GM12878 (cell line): ENCODE data around the gene CAMKK1. TPM values are rescaled to one million over a fixed set of nuclear protein-coding genes. Genes with fewer than 3 reads are reported as not detected.

Experiments
- ATAC-seq: fragments of 200-7000 bp; cut with Tn5 transposase; 3 replicates; pipeline ENCODE4 v1.9.1; 2020; ENCODE audit warnings: mild to moderate bottlenecking, moderate library complexity
- BruUV-seq: library from RNA; stranded (reverse); fragments of 400-500 nt; replicated peaks from 2 replicates; lab custom pipeline; 2021; lab: Mats Ljungman, UMichigan
- CTCF ChIA-PET: fragments of 300-600 bp; sonication (Branson Sonifier 250); formaldehyde crosslinking; extraction: SDS; loops from one replicate; lab custom pipeline; 2021; ENCODE audit warnings: inconsistent platforms; lab: Yijun Ruan, JAX
- POLR2A ChIA-PET: fragments of 350-600 bp; formaldehyde crosslinking; extraction: SDS; loops from one replicate; lab custom pipeline; 2021; ENCODE audit warnings: inconsistent platforms; lab: Charles Lee
- RAD21 ChIA-PET: fragments of 300-600 bp; sonication (Branson Sonifier 250); formaldehyde crosslinking; loops from one replicate; lab custom pipeline; 2023; ENCODE audit warnings: antibody characterized with exemption; ENCODE audit not compliant: unreplicated experiment; lab: Charles Lee
- SMC1A ChIA-PET: fragments of 300-600 bp; sonication (Branson Sonifier 250); formaldehyde crosslinking; loops from one replicate; lab custom pipeline; 2023; ENCODE audit not compliant: unreplicated experiment, uncharacterized antibody; lab: Charles Lee
- DNase-seq: peaks from one replicate; pipeline ENCODE4 v3.0.0-alpha.2; 2011; ENCODE audit warnings: low read depth, low spot score
- FAIRE-seq: peaks from 3 replicates; lab custom pipeline; 2011; peaks lifted over from hg19 to GRCh38; lab: Jason Lieb, UNC
- H2AFZ ChIP-seq: 2 replicates; pipeline ENCODE4 v1.6.0; 2011; ENCODE audit warnings: low read depth, low read length, control low read depth; ENCODE audit not compliant: control insufficient read depth
- H3K27ac ChIP-seq: 2 replicates; pipeline ENCODE4 v1.5.1; 2011; ENCODE audit warnings: control low read depth; ENCODE audit not compliant: control insufficient read depth, insufficient read depth
- H3K27me3 ChIP-seq, 2 experiments: replicated peaks in 1 of 2; 2 replicates each; pipeline versions ENCODE4 v1.6.0 to v1.6.1; 2011; ENCODE audit warnings: low read length in 1 of 2; ENCODE audit not compliant: control insufficient read depth in 2 of 2, insufficient read depth in 2 of 2
- H3K36me3 ChIP-seq, 2 experiments: 2 replicates each; pipeline ENCODE4 v1.5.1; 2011; ENCODE audit warnings: low read length in 1 of 2; ENCODE audit not compliant: control insufficient read depth in 2 of 2, insufficient read depth in 2 of 2
- H3K4me1 ChIP-seq: 2 replicates; pipeline ENCODE4 v1.6.1; 2011; ENCODE audit warnings: mild to moderate bottlenecking, low read length, moderate library complexity, mixed read lengths; ENCODE audit not compliant: control insufficient read depth, insufficient read depth
- H3K4me2 ChIP-seq: 2 replicates; pipeline ENCODE4 v1.6.0; 2011; ENCODE audit warnings: control low read depth; ENCODE audit not compliant: control insufficient read depth, insufficient read depth
- H3K4me3 ChIP-seq: fragments of 200-600 bp; sonication (generic); 2 replicates; pipeline ENCODE4 v1.5.1; 2016
- H3K79me2 ChIP-seq: 2 replicates; pipeline ENCODE4 v1.6.0; 2011; ENCODE audit warnings: low read length; ENCODE audit not compliant: control insufficient read depth, insufficient read depth
- H3K9ac ChIP-seq: 2 replicates; pipeline ENCODE4 v1.8.0; 2011; ENCODE audit warnings: low read length, control low read depth, mixed read lengths; ENCODE audit not compliant: control insufficient read depth, insufficient read depth
- H3K9me3 ChIP-seq: replicated peaks from 3 replicates; pipeline ENCODE4 v1.5.1; 2011; ENCODE audit warnings: mild to moderate bottlenecking, low read length; ENCODE audit not compliant: control insufficient read depth, insufficient read depth
- H4K20me1 ChIP-seq: 2 replicates; pipeline ENCODE4 v1.6.0; 2011; ENCODE audit not compliant: control insufficient read depth, insufficient read depth
- CHD2 ChIP-seq: IDR thresholded peaks from 2 replicates; pipeline ENCODE4 v1.6.1; 2011; ENCODE audit warnings: low read depth, low read length, improper control_type of control experiment, borderline replicate concordance
- CHD4 ChIP-seq: fragments of 200-600 bp; sonication (generic); IDR thresholded peaks from 2 replicates; pipeline ENCODE4 v1.6.1; 2016; ENCODE audit warnings: mild to moderate bottlenecking
- DPF2 ChIP-seq: fragments of 450-650 bp; IDR thresholded peaks from 2 replicates; pipeline ENCODE4 v1.6.1; 2017; ENCODE audit warnings: mild to moderate bottlenecking
- EED ChIP-seq: sonication (generic); IDR thresholded peaks from 2 replicates; pipeline ENCODE4 v1.6.1; 2016; ENCODE audit warnings: antibody characterized with exemption, low read depth
- EP300 ChIP-seq, 2 experiments: fragments of 150-350 bp in 1 of 2; IDR thresholded peaks; 2 replicates each; pipeline ENCODE4 v1.6.1; 2011 to 2012; ENCODE audit warnings: low read depth in 2 of 2, low read length in 2 of 2, borderline replicate concordance in 1 of 2, improper control_type of control experiment in 1 of 2, inconsistent platforms in 1 of 2; ENCODE audit not compliant: control insufficient read depth in 1 of 2
- GABPA ChIP-seq: IDR thresholded peaks from 2 replicates; pipeline ENCODE4 v1.6.1; 2014; ENCODE audit warnings: antibody characterized with exemption, low read depth, mild to moderate bottlenecking, inconsistent platforms
- GATAD2B ChIP-seq: fragments of 450-650 bp; conservative IDR thresholded peaks from 2 replicates; pipeline ENCODE4 v1.6.1; 2017; ENCODE audit warnings: low read depth, mild to moderate bottlenecking, moderate library complexity
- HDAC2 ChIP-seq: fragments of 200-600 bp; sonication (generic); IDR thresholded peaks from 2 replicates; pipeline ENCODE4 v1.6.1; 2017
- HSF1 ChIP-seq: fragments of 150-350 bp; IDR thresholded peaks from 2 replicates; pipeline ENCODE4 v1.6.1; 2014; ENCODE audit warnings: mild to moderate bottlenecking, low read depth, low read length
- IKZF1 ChIP-seq: fragments of 450-650 bp; conservative IDR thresholded peaks from 2 replicates; pipeline ENCODE4 v1.6.1; 2017; ENCODE audit warnings: antibody characterized with exemption, mild to moderate bottlenecking
- IKZF2 ChIP-seq, 2 experiments: fragments of 450-650 bp; IDR thresholded peaks; 2 replicates each; pipeline ENCODE4 v1.6.1; 2017; ENCODE audit warnings: mild to moderate bottlenecking in 2 of 2, moderate library complexity in 2 of 2
- MEF2B ChIP-seq: fragments of 450-650 bp; IDR thresholded peaks from 2 replicates; pipeline ENCODE4 v1.6.1; 2018; ENCODE audit warnings: mild to moderate bottlenecking, moderate library complexity; ENCODE audit not compliant: partially characterized antibody, poor library complexity, severe bottlenecking
- NR2F1 ChIP-seq: fragments of 450-650 bp; conservative IDR thresholded peaks from 2 replicates; pipeline ENCODE4 v1.6.1; 2017; ENCODE audit warnings: mild to moderate bottlenecking
- PML ChIP-seq: IDR thresholded peaks from 2 replicates; pipeline ENCODE4 v1.6.1; 2012; ENCODE audit warnings: low read length, inconsistent platforms
- SMAD5 ChIP-seq: IDR thresholded peaks from 2 replicates; pipeline ENCODE4 v1.6.1; 2016; ENCODE audit warnings: antibody characterized with exemption, low read depth
- SREBF2 ChIP-seq: IDR thresholded peaks from 2 replicates; pipeline ENCODE4 v1.6.1; 2012; ENCODE audit warnings: mild to moderate bottlenecking, low read length
- TAF1 ChIP-seq: IDR thresholded peaks from 2 replicates; pipeline ENCODE4 v1.6.1; 2011; ENCODE audit warnings: mild to moderate bottlenecking, low read depth, low read length, borderline replicate concordance
- TCF7 ChIP-seq: IDR thresholded peaks from 2 replicates; pipeline ENCODE4 v1.6.1; 2014; ENCODE audit warnings: antibody characterized with exemption, borderline replicate concordance
- WRNIP1 ChIP-seq: IDR thresholded peaks from 2 replicates; pipeline ENCODE4 v1.6.1; 2011; ENCODE audit warnings: low read depth, low read length, improper control_type of control experiment, borderline replicate concordance
- WGBS: methylation state at CpG from one replicate; pipeline ENCODE4 v1.1.6; 2016; ENCODE audit warnings: low lambda C conversion rate; ENCODE audit not compliant: insufficient replicate concordance, insufficient coverage; ENCODE audit errors: missing lambda C conversion rate; 5-methylcytosine and 5-hydroxymethylcytosine counted together
- in situ Hi-C: fragments of 300-500 bp; cut with MboI; formaldehyde crosslinking; loops from 9 replicates; pipeline ENCODE4 v1.14.3; 2018; ENCODE audit warnings: mixed read lengths
- intact Hi-C: fragments of 100-400 bp; cut with micrococcal nuclease; formaldehyde crosslinking; loops from one replicate; pipeline ENCODE4 v1.14.2; 2022; ENCODE audit not compliant: unreplicated experiment
- polyA plus RNA-seq, 11 experiments: library from polyadenylated mRNA; depleted of rRNA in 4 of 11; unstranded in 6 of 11; stranded (reverse) in 5 of 11; fragments of >200 nt; fragmentation: Nextera tagmentation in 4 of 11; fragmentation: Illumina TruSeq in 1 of 11; extraction: Ambion mirVana in 4 of 11; extraction: Trizol in 1 of 11; gene quantifications; 1 replicate in 1 of 11; 2 replicates in 10 of 11; pipeline versions ENCODE4 v1.2.1 to v1.2.3, GENCODE V29; 2011 to 2016; ENCODE audit warnings: inconsistent platforms in 2 of 11, missing spikeins in 2 of 11, low read depth in 1 of 11
- total RNA-seq, 4 experiments: library from RNA; depleted of rRNA in 3 of 4; stranded (reverse); fragments of >200 nt in 3 of 4; fragmentation: Illumina TruSeq in 1 of 4; extraction: Trizol in 1 of 4; gene quantifications; 2 replicates each; pipeline versions ENCODE4 v1.2.1 to v1.2.3, GENCODE V29; 2013 to 2021
- TF ChIP-seq, protein P1 (sequence below): fragments of 450-650 bp; IDR thresholded peaks from 2 replicates; pipeline ENCODE4 v1.6.1; 2016; ENCODE audit warnings: mild to moderate bottlenecking
- TF ChIP-seq, protein P2 (sequence below): fragments of 450-650 bp; IDR thresholded peaks from 2 replicates; pipeline ENCODE4 v1.6.1; 2016; ENCODE audit warnings: mild to moderate bottlenecking

Gene CAMKK1
- total and polyA plus RNA-seq, 10 of the 15 experiments (the other 5 are each of a cell fraction or from before 2014, with no cell fraction given) = 0.06 to 0.84 (median 0.37) TPM

DNA sequence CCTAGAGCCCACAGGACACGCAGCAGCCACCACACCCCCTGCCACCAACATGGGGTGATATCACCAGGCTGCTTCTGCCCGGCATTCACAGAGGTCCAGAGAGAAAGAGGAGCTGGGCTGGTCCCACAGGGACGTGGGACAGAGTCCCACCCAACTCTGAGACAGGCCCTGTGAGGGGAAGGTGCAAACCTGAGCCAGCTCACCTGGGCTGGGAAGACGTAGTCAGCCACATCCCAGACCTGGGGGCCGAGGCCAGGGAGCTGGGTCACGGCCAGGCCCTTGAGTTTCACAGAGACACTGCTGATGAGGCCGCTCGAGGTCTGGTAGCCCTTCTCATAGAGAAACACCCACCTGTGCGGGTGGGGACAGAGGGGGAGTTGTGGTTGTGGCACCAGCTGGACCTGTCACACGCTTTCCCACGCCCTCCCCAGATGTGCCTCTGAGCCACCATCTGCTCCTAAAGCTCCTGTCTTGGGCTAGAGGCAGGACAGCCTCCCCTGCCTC lies 12.2 kb upstream of the CAMKK1 start (continued):
- TF ChIP-seq SREBF2 (no peak), HSF1 (no peak)

GRCh38 chr17:3904501-3904900 lies 11.6 kb upstream of the CAMKK1 start:
- WGBS = 17% methylated on average over 15 of the region's 15 CpGs
- intact Hi-C loops = no loop called here
- no peak overlapping the region for H2AFZ ChIP-seq
- FAIRE-seq (no peak), ATAC-seq (peak; percentile 62), DNase-seq (no peak)
- no peak overlapping the region for H3K27ac ChIP-seq
- H3K9ac ChIP-seq = no peak overlapping the region
- ChIA-PET SMC1A (interaction anchor here (1.2 to 1.9 kb wide), 3 partner anchors 10 to 59 kb away, joined by 4 to 7 read pairs (median 4); partner anchors contain the start of gene NCBP3), RAD21 (interaction anchor here (1.3 to 2.2 kb wide), 3 partner anchors 10 to 166 kb away, joined by 5 to 6 read pairs (median 5); no protein-coding TSS in a partner anchor), CTCF (interaction anchor here (0.7 to 1.9 kb wide), 6 partner anchors 9 to 167 kb away, joined by 3 to 7 read pairs (median 4); partner anchors contain the start of gene P2RX1), POLR2A (interaction anchor here (1.0 to 1.9 kb wide), 2 partner anchors 9 to 11 kb away, joined by 3 to 5 read pairs; no protein-coding TSS in a partner anchor)
- H4K20me1 ChIP-seq = no peaks in the 10 kb centered on the region
- no peaks in the 10 kb centered on the region for H3K9me3 ChIP-seq
- no peaks in the 10 kb centered on the region for H3K79me2 ChIP-seq
- in situ Hi-C loops = no loop called here
- no peaks in the 10 kb centered on the region; a peak in 1 of 4 replicates for H3K27me3 ChIP-seq
- no peak overlapping the region for H3K4me3 ChIP-seq
- no TSS peak for BruUV-seq
- no peak overlapping the region for H3K4me2 ChIP-seq
- H3K4me1 ChIP-seq = peaks cover 5% of the 10 kb centered on the region
- H3K36me3 ChIP-seq = no peaks in the 10 kb centered on the region
- TF ChIP-seq EED (no peak), DPF2 (no peak), EP300 (IDR thresholded peaks at IDR 0.05; ENCODE audit: borderline replicate concordance in 1 of 2, control insufficient read depth in 1 of 2, low read depth in 2 of 2, low read length in 2 of 2) (0 out of 4 replicates have a peak, but pooled peaks of 1 of the 2 experiments have one; percentile 28), TCF7 (no peak), NR2F1 (no peak), TAF1 (no peak), CHD2 (0 out of 2 replicates have a peak, but pooled peaks have one; percentile 35), IKZF1 (0 out of 2 replicates have a peak, but pooled peaks have one; percentile 10), CHD4 (no peak), GABPA (no peak), PML (no peak), GATAD2B (no peak), SMAD5 (no peak), IKZF2 (IDR thresholded peaks at IDR 0.05) (no peak; a peak in 2 of 4 replicates), MEF2B (peak; percentile 76), HDAC2 (no peak), WRNIP1 (no peak)
- TF ChIP-seq, protein P1, sequence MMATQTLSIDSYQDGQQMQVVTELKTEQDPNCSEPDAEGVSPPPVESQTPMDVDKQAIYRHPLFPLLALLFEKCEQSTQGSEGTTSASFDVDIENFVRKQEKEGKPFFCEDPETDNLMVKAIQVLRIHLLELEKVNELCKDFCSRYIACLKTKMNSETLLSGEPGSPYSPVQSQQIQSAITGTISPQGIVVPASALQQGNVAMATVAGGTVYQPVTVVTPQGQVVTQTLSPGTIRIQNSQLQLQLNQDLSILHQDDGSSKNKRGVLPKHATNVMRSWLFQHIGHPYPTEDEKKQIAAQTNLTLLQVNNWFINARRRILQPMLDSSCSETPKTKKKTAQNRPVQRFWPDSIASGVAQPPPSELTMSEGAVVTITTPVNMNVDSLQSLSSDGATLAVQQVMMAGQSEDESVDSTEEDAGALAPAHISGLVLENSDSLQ = no peak
- TF ChIP-seq, protein P2, sequence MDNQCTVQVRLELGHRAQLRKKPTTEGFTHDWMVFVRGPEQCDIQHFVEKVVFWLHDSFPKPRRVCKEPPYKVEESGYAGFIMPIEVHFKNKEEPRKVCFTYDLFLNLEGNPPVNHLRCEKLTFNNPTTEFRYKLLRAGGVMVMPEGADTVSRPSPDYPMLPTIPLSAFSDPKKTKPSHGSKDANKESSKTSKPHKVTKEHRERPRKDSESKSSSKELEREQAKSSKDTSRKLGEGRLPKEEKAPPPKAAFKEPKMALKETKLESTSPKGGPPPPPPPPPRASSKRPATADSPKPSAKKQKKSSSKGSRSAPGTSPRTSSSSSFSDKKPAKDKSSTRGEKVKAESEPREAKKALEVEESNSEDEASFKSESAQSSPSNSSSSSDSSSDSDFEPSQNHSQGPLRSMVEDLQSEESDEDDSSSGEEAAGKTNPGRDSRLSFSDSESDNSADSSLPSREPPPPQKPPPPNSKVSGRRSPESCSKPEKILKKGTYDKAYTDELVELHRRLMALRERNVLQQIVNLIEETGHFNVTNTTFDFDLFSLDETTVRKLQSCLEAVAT = no peak
